ENCODE data around the gene HTR1D.
"Not testable (repeated sequence)": the region's sequence is repeated elsewhere in the genome, so short reads cannot be mapped to it uniquely, and the experiment has no call there.

Gene HTR1D

DNA sequence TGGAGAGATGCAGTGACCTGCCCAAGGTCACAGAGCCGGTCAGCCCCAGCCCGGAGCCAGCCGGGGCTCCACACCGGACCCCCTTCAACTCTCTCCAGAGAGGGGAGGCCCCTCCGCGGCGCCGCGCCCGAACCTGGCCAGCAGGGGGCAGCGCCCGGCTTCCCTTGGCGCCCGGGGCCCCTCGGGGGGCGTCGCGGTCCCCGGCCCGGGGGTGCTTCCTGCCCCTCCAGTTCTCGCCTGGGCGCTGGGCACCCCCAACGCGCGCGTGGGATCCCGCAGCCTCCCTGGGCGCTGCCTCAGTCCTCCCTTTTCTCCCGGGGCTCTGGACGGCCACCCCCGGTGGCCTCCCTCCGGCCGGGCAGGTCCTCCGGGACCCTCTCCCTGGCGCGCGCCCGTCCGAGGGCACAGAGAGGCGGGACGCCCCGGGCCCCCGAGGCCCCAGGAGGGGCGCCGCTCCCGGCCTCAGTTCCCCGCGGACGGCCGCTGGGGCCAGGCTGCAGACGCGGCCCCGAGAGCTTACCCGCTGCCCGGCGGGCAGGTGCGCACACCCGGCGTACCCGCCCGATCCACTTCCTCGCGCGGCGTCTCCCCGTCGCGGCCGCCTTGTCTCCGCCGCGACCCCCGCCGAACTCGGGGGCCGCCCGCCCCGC, 406 bp downstream of the HTR1D start:
- no peak for DNase-seq (ENCODE audit: low spot score)

DNA sequence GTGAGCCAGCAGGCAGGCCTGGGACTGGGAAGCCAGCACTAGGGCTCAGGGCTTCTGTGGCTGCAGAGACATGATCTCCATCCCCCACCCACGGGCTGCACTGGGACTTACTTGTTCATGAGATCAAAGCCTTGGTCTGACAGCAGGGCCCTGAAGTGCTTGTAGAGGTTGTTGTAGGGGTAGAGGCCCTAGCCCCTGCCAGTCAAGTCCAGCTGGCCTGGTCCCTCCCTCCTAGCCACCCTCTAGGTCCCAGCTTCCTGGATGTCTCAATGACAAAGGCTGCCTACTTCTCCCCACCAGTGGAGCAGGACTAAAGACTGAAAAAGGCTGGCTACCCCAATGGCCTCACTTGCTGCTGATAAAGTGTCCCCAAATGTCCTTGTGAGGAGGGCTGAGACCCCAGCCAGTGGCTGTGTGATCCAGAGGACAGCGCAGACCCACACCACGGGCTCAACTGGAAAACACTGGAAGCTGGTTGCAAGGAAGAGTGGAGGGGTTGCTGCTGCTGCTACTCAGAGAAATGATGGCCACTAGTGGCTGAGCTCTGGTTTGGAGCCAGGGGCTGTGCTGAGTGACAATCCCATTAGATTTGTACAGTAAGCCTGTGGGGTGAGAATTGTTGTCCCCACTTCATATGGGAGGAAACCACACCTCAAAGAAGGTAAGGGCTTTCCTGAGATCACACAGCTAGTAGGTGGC, 1.4 kb downstream of the HTR1D start:
- DNase-seq (ENCODE audit: low spot score) = no peak

DNA sequence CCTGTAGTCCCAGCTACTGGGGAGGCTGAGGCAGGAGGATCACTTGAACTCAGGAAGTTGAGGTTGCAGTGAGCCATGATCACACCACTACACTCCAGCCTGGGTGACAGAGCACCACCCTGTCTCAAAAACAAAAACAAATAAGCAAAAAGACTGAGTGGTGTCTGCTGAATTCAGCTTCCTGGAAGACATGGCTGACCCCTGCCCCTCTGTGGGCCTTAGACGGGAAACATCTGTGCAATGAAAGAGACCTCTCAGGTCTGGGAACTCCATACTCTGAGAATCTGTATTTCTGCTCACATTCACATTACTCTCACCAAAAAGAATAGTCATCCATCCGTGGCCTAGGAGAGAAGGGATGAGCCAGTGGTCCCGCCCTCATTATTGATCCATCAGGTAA, 2.0 kb downstream of the HTR1D start:
- no peak for DNase-seq (ENCODE audit: low spot score)

DNA sequence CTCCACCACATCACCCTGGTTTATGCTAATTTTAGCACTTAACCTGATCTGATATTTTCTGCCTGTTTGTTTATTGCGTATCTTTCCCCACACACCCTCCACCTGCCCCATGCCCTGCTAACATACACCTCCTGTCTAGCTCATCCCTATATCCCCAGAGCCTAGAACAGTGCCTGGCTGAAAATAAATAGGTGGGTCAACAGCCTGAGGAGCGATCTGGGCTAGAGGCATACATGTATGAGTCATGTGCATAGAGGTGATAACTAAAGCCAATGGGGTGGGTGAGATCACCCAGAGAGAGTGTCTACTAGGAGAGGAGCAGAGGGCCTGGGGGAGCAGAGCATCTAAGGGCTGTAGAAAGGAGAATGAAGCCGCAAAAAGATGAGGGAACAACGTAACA, 2.7 kb downstream of the HTR1D start:
- DNase-seq (ENCODE audit: low spot score) = no peak

DNA sequence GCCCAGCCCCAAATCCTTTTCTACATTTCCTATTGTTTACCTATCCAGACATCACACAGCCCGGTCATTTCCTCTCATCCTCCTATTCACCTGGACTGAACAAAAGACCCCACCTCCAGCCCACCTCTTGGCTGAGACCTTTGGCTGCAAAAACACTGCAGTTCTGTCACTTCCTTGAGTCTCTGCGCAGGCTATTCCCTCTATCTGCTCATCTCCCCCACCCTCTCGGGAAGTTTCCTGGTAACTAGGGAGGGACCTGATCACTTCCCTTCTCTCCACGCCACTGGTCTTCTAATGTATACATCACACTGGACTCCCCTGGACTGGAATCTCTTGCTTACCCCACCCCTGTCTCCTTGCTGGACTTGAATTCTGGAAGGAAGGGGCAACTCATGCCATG, 5.3 kb downstream of the HTR1D start:
- DNase-seq (ENCODE audit: low spot score) = no peak

DNA sequence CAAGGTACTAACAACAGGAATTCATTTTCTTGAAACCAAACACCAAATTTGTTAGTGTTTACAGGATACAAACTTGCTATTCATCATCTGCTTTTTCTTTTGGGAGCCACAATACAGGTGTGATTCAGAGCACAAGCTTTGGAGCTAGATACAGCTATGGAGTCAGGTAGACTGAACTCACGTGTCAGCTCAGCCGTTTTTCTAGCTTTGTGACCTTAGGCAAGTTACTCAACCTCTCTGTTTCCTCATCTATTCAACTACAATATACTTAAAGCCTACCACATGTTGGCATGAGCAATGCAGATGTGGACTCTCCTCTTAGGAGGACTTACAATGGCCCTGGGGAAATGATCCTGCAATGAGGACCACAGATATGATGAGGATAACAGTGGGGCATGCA, 6.3 kb downstream of the HTR1D start:
- DNase-seq (ENCODE audit: low spot score) = no peak

DNA sequence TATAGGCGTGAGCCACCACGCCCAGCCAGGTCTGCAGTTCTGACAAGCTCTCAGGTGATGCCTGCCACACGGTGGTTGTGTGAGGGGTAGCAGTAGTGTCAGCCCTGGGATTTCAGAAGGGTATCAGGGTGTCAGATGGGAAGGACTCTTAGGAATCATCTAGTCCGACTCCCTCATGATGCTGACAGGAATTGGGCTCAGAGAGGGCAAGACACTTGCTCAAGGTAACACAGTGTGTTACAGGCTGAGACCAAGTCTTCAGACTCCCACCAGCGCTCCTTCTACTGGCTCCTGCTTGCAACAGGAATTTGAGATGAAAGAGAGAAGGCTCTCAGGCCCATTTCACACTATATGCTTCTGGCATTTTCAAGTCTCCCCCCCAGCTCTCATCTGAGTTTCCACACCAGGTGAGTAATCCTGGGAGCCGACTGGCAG, 6.9 kb downstream of the HTR1D start:
- no peak for DNase-seq (ENCODE audit: low spot score)

DNA sequence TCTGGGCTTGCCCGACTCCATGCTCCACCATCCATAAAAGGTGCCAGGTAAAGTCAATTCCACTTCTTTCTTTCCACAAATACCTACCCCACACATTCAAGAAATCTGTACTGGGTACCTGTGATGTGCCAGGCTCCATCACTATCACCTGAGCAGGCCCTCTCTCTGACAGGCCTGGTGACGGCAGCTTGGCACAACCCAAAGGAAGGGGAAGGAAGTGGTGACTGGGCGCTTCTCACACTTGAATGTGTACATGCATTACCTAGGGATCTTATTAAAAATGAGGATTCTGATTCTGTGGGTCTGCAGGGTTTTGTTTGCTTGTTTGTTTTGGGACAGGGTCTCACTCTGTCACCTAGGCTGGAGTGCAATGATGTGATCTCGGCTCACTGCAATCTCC, 7.5 kb downstream of the HTR1D start:
- DNase-seq (ENCODE audit: low spot score) = no peak

DNA sequence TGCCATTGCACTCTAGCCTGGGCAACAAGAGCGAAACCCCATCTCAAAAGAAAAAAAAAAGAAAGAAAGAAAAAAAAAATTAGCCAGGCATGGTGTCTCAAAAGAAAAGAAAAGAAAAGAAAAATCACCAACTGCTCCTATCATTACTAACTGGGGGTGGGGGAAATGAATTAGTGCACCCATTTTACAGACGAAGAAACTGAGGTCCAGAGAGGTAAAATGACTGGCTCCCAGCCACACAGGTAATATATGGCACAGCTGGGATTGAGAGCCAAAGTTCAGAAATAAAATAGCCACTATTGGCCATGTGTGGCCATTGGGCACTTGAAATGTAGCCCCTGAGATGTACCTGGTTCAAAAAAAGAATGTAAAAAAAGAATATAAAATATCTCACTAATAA, 8.8 kb downstream of the HTR1D start:
- no peak for DNase-seq (ENCODE audit: low spot score)

DNA sequence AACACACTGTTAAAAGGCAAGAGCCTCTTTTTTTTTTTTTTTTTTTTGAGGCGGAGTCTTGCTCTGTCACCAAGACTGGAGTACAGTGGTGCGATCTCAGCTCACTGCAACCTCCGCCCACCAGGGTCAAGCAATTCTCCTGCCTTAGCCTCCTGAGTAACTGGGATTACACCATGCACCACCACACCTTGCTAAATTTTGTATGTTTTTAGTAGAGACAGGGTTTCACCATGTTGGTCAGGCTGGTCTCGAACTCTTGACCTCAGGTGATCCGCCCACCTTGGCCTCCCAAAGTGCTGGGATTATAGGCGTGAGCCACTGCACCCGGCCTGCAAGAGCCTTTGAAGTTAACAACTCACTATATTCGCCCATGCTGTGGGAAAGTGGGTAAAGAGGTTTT, 9.6 kb downstream of the HTR1D start:
- not testable (repeated sequence) for DNase-seq (ENCODE audit: low spot score)

DNA sequence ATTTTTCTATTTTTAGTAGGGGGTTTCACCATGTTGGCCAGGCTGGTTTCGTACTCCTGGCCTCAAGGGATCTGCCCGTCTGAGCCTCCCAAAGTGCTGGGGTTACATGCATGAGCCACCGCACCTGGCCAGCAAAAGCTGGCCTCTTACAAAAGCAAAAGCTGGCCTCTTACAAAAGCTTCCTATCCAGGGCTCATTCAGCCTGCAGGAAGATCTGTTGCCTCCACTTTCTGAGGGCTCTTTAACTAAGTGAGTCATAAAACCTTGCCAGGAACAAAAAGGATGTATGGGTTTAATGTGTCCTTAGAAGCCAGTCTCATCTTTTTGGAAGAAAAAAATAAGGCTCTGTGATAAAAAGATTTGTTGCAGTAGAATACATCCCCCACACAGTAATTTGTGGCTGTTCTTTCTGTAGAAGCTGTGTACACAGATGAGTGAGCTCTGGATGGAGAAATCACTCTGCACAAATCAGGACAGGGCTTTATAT, 15.0 kb downstream of the HTR1D start:
- peak; percentile 72 for DNase-seq (ENCODE audit: low spot score)

DNA sequence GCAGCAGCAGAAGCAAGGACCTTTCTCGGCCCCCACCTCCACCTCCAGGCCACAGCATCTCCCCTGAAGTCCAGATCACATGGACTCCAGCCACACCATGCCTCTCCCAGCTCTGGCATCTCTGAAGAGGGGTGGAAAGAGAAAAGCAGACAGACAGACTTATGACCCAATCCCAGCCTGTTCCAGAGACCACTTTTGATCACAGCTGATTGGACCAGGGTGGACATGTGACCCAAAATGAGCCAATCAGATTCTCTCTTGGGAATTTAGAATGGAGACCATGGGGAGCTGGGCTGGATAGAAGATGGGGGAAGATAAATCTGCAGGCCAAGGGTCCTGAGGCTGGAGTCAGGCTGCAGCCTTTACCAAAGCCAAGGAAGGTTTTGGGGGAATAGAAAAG, 16.4 kb downstream of the HTR1D start:
- no peak for DNase-seq (ENCODE audit: low spot score)

DNA sequence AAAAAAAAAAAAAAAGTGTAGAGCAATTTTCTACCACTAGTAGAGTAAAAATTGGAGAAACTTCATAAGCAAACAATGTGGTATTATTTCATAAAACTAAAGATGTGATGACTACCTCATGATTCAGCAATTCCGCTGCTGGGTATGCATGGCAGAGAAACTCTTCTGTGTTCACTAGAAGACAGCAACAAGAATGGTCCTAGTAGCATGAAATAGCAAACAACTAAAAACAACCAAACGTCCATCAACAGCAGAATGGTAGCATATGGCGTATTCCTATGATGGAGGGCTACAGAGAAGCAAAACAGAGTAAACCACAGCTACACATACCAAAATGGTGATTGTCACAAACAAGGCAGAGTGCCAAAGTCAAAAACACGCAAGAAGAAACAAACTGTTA, 18.9 kb downstream of the HTR1D start:
- DNase-seq (ENCODE audit: low spot score) = no peak

DNA sequence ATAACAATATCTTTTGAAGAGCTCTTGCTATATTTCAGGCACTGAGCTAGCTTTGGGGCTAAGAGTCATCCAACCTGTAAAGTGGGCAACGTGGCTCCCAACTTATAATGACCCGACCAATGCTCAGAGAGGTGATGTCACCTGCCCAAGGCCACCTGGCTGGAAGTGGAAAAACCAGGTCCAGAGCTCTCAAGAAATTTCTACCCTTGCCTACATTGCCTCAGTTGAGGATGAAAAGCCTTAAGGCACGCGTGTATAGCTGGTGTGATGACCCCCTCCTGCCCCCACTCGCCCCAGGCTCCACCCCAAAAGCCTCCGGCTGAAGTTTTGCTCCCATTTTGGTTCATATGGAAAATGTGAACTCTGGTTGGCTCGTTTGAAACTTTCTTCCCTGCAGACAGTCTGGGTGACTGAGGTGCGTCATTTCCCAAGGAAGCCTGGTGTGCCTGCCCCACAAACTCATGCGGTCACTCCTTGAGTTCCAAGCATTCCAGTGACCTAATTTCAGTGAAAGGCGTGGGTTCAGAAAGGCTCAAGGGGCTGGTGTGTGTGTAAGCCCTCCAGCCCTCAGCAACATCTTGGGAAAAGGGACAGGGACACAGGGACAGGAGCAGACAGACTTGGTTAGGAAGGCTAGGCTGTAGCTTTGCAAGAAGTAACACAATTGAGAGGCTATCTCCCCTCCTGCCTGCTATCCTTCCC, 20.5 kb downstream of the HTR1D start:
- DNase-seq (ENCODE audit: low spot score) = no peak

DNA sequence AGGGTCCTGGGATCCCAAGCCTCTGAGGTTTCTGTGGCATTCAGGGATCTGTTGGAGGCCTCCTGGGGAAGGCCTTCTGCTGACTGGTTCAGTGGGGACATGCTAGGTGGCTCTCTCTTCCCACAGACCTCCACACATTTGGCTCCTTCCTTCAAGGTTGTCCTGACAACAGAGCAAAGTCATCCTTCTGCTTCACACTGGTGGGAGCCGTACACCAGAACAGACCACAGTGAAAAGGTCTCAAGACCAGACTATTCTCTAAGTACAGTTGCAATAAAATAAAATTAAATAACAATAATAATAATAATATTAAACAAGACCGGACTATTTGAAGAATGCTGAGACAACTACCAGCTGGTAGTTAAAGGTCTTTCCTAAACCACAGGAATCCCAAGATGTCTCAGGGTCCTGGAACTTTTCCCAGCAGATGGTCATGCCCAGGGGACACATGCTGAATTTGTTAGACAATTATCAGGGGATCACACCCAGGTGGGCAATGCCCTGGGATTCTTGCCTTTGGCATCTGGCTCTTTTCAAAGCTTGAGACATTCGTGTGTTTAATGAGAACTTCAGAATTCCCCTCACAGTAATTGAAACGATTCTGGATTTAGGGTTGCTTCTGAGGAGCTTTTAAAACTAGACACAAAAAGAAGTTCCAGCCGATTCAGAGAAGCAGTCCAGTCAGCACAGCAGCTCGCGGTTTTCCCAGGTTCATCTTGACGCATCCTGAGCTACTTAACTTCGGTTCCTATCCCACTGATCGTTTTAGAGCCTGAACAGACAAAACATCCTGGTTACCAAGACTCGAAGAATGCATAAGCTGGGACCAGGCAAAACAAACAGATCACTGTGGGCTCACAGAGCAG, 22.9 kb downstream of the HTR1D start:
- DNase-seq (ENCODE audit: low spot score) = no peak

DNA sequence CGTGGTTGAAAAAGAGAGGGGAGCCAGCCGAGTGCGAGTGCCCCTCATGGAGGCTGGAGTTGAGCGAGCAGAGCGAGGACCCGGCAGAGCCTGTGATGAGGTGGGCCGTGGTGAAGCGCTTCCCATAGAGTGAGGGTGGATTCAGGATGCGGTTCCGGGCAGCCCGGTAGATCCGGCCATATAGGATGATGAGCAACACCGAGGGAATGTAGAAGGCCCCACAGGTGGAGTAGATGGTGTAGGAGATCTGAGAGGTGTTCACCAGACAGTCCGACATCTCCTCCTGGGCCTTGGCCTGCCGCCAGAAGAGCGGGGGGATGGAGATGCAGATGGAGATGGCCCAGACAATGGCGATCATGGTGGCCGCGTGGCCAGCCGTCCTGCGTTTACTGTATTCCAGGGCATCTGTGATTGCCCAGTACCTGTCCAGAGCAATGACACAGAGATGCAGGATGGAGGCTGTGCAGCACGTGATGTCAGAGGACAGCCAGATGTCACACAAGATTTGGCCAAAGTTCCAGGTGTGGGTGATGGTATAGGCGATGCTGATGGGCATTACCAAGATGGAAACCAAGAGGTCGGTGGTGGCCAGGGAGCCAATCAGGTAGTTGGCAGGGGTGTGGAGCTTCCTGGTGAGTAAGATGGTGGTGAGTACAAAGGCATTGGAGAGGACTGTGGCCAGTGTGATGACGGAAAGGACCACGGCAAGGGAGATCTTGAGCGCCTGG, 23.7 kb downstream of the HTR1D start:
- no peak for DNase-seq (ENCODE audit: low spot score)

DNA sequence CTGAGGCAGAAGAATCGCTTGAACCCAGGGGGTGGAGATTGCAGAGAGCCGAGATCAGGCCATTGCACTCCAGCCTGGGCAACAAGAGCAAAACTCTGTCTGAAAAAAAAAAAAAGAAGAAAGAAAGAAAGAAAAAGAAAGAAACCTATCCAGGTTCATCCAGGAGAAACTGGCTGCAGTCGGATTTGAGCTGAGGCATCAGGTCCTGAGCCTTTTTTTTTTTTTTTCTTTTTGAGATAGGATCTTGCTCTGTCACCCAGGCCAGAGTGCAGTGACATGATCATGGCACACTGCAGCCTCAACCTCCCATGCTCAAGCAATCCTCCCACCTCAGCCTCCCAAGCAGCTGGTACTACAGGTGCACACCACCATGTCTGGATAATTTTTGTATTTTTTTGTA, 26.1 kb downstream of the HTR1D start:
- DNase-seq (ENCODE audit: low spot score) = no peak

DNA sequence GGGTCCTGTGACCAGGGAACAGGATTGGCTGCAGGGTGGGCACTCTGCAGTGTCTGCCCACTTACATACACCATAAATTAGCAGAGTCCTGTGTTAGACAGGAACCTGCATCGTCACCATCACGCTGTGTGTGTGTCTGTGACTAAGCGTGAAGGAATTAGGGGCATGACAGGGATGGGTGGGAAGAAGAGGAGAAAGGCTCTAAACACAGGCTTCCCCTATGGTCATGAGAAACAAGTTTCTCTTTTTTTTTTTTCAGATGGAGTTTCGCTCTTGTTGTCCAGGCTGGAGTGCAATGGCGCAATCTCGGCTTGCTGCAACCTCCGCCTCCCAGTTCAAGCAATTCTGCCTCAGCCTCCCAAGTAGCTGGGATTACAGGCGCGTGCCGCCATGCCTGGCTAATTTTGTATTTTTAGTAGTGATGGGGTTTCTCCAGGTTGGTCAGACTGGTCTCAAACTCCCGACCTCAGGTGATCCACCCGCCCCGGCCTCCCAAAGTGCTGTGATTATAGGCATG, 28.3 kb downstream of the HTR1D start:
- not testable (repeated sequence) for DNase-seq (ENCODE audit: low spot score)

DNA sequence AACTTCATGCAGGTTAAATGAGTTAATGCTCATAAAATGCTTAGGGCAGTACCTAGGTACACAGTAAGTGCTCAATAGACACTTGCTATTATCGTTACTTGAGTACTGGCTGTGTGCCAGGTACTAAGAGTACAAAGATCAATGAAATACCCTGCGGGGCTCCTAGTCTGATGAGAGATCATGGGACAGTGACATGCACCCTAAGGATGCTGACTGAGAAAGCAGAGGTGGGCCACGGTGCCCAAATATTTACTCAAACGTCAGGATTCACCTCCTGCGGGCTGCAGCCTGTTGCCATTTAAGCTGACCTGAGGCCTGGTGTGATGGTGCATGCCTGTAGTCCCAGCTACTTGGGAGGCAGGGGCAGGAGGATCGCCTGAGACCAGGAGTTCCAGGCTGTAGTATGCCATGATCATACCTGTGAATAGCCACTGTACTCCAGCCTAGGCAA, 28.8 kb downstream of the HTR1D start:
- no peak for DNase-seq (ENCODE audit: low spot score)

DNA sequence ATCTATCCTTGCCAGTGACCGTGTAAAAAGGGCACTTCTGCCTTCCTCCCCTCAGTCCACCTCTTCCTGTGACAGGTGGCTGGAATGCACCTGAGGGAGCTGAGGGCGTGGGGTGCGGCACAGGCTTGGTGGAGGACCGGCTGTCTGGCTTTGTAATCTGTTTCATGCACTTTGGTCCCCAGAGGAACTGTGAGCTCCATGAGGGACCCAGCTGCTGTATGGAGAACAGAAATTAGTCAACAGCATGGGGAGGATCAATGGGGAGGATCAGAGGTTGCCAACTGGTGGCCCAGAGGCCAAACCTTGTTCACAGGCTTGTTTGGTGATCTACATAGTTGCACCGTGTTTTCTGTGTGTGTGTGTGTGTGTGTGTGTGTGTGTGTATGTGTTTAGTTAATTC, 29.7 kb downstream of the HTR1D start:
- DNase-seq (ENCODE audit: low spot score) = no peak

DNA sequence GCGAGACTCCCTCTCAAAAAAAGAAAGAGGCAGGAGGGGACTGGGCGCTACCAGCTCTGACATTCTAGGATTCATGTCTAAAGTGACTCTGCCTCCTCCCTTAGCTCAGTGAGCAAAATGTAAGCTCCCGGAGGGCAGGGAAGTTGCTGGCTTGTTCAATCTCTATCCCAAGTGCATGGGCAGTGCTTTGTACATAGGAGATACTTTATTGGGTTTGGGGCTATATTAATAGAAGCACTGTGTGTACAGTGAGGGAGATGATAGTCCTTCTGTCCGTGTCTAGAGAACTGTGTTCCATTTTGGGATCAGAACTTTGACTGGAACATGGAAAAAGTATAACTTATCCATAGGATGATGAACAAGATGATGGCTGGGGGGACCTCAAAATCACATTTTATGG, 31.9 kb downstream of the HTR1D start:
- no peak for DNase-seq (ENCODE audit: low spot score)

Measured in putamen (tissue), 1 donor.